Esophagus muscularis mucosa (tissue), 4 donors: ENCODE measurements around the gene SMS. TPM values are rescaled to one million over a fixed set of nuclear protein-coding genes. Genes with fewer than 3 reads are reported as not detected.

Source experiments
- DNase-seq: peaks from one replicate; pipeline ENCODE4 v3.0.0-alpha.2; 2017; ENCODE audit errors: extremely low spot score
- H3K27ac ChIP-seq, 4 donors: fragments of 200-600 bp; sonication (generic); replicated peaks in 1 of 4; 1 replicate in 3 of 4; 2 replicates in 1 of 4; pipeline ENCODE4 v1.5.1; 2016 to 2019; ENCODE audit warnings: mild to moderate bottlenecking in 1 of 4
- H3K27me3 ChIP-seq, 4 donors: fragments of 200-600 bp; sonication (generic); one replicate each; pipeline versions ENCODE4 v1.5.1 to v1.6.0; 2016 to 2019
- H3K36me3 ChIP-seq, 4 donors: fragments of 200-600 bp; sonication (generic); one replicate each; pipeline ENCODE4 v1.5.1; 2016 to 2019
- H3K4me1 ChIP-seq, 4 donors: fragments of 200-600 bp; sonication (generic); one replicate each; pipeline ENCODE4 v1.5.1; 2016 to 2019
- H3K4me3 ChIP-seq, 4 donors: fragments of 200-600 bp; sonication (generic); 1 replicate in 2 of 4; 2 replicates in 2 of 4; pipeline ENCODE4 v1.5.1; 2016 to 2019; ENCODE audit warnings: mild to moderate bottlenecking in 4 of 4, moderate library complexity in 1 of 4
- H3K9me3 ChIP-seq, 4 donors: fragments of 200-600 bp; sonication (generic); 1 replicate in 3 of 4; 2 replicates in 1 of 4; pipeline ENCODE4 v1.5.1; 2016 to 2019
- CTCF ChIP-seq, 3 experiments: fragments of 200-600 bp in 2 of 3; fragments of 450-650 bp in 1 of 3; sonication (generic) in 2 of 3; IDR thresholded peaks; one replicate each; pipeline ENCODE4 v1.5.1; 2017 to 2019; ENCODE audit warnings: antibody characterized with exemption in 3 of 3, mild to moderate bottlenecking in 2 of 3, moderate library complexity in 1 of 3
- EP300 ChIP-seq: sonication (generic); formaldehyde crosslinking; IDR thresholded peaks from one replicate; pipeline ENCODE4 v1.6.1; 2017; ENCODE audit warnings: antibody characterized with exemption
- POLR2A ChIP-seq: fragments of 450-650 bp; IDR thresholded peaks from one replicate; pipeline ENCODE4 v1.6.1; 2017; ENCODE audit warnings: antibody characterized with exemption, moderate library complexity, mild to moderate bottlenecking, low read depth
- POLR2AphosphoS5 ChIP-seq, 2 donors: sonication (generic); formaldehyde crosslinking; IDR thresholded peaks; one replicate each; pipeline ENCODE4 v1.6.1; 2017; ENCODE audit warnings: antibody characterized with exemption in 2 of 2
- WGBS: methylation state at CpG from one replicate; pipeline ENCODE4 v1.1.5; 2018; 5-methylcytosine and 5-hydroxymethylcytosine counted together
- intact Hi-C: fragments of 100-400 bp; cut with DNase I; formaldehyde crosslinking; loops from one replicate; pipeline ENCODE4 v1.15.1; 2023
- total RNA-seq, 4 donors: library from RNA; depleted of rRNA; stranded (reverse); fragments of >200 nt; gene quantifications; one replicate each; pipeline versions ENCODE4 v1.1.0 to v1.2.1, GENCODE V29; 2016

The SMS gene
- total RNA-seq, 4 donors from 2014 or later = 56.3 to 79.7 (median 65.6) TPM

DNA sequence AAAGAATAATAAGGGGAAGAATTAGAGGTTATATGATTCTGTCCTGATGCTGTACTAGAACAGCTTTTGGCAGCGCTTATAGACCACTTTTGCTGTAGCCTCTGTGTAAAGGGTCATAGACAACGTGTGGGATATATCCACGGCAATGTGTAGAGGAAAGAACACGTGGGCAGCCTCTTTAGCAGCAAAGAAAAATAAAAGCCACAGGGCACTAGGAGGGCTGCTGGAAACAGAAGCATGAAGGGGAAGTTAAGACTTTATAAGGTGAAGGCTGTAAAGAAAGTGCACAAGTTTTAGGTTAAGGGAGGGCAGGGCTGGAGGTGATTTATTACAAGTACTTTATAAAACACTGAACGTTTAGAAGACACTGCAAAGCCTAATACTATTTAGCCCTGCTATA lies 71.5 kb downstream of the SMS start:
- Histone ChIP-seq H3K4me3 (no peak overlapping the region), H3K27me3 (no peaks in the 10 kb centered on the region), H3K36me3 (no peaks in the 10 kb centered on the region), H3K9me3 (peaks cover 0 to 9% (median 0%) of the 10 kb centered on the region in 4 donors), H3K27ac (no peak overlapping the region), H3K4me1 (no peaks in the 10 kb centered on the region)
- intact Hi-C loops = no loop called here
- TF ChIP-seq POLR2AphosphoS5 (IDR thresholded peaks at IDR 0.05) (no peak), EP300 (no peak), POLR2A (no peak), CTCF (IDR thresholded peaks at IDR 0.05) (no peak)
- WGBS = 31% methylated on average over 5 of the region's 5 CpGs
- DNase-seq = no peak

DNA sequence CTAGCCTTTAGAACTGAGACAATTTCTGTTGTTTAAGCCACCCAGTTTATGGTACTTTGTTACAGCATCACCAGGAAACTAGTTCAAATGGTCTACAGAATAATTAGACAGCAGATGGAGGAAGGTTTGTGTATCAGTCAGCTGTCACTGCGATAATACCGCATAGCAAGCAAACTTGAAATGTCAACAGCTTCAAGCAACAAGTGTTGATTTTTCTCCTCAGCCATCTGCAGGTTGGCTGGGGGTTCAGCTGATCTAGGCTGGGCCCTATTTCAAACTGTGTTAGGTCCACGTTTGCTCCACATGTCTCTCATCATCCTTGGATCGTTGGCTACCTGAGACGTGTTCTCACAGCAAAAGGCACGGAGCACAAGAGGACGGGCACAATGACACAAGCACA lies 72.4 kb downstream of the SMS start:
- Histone ChIP-seq H3K27me3 (no peaks in the 10 kb centered on the region), H3K4me3 (no peak overlapping the region), H3K4me1 (no peaks in the 10 kb centered on the region), H3K27ac (no peak overlapping the region), H3K36me3 (no peaks in the 10 kb centered on the region), H3K9me3 (peaks cover 0 to 9% (median 0%) of the 10 kb centered on the region in 4 donors)
- 81% methylated on average over 7 of the region's 7 CpGs for WGBS
- intact Hi-C loops = no loop called here
- no peak for DNase-seq
- TF ChIP-seq EP300 = no peak
- TF ChIP-seq POLR2A = no peak

- TF ChIP-seq EP300 = no peak
- TF ChIP-seq POLR2AphosphoS5 (IDR thresholded peaks at IDR 0.05) = no peak
- no peak for TF ChIP-seq CTCF (IDR thresholded peaks at IDR 0.05)
- TF ChIP-seq POLR2A = no peak
- no peak overlapping the region for H3K27ac ChIP-seq
- H3K36me3 ChIP-seq = no peaks in the 10 kb centered on the region
- H3K27me3 ChIP-seq = no peaks in the 10 kb centered on the region
- H3K4me3 ChIP-seq = no peak overlapping the region
- intact Hi-C loops = no loop called here
- H3K9me3 ChIP-seq = no peaks in the 10 kb centered on the region
- H3K4me1 ChIP-seq = no peaks in the 10 kb centered on the region
- DNase-seq = no peak
- WGBS = 76% methylated on average over 9 of the region's 9 CpGs
Measured at GRCh38 chrX:22015139-22015750, 74.7 kb downstream of the SMS start.

DNA sequence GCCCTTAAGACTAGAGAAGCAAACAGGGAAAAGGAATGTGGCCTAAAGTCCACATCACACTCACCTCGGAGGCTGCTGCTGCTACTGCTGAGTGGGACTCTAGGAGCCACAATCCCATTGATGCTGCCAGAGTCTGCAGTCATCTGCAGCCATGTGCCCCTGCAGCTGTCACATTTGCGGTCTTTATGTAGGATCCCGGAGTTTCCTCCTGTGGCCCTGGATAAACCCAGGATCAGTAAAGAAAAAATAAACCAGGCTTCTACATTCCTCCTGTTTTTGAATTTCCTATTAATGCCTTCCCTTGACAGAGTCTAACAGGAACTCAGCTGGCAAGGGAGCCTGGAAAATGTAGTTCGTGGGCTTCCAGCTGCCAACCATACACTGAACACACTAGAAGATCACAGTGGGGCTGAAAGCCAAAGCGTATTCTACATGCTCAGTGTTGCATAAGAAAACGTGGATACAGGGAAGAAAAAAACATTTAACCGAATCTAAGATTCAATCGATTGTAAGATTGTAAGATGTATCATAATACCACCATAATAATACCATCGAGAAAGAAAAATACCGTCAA lies 81.3 kb downstream of the SMS start:
- intact Hi-C loops = no loop called here
- WGBS = 80% methylated on average over 10 of the region's 10 CpGs

GRCh38 chrX:22024577-22024976 lies 84.1 kb downstream of the SMS start:
- H3K4me3 ChIP-seq = no peak overlapping the region
- intact Hi-C loops = no loop called here
- no peaks in the 10 kb centered on the region for H3K4me1 ChIP-seq
- H3K36me3 ChIP-seq = no peaks in the 10 kb centered on the region
- no peak for TF ChIP-seq POLR2AphosphoS5 (IDR thresholded peaks at IDR 0.05)
- no peak for TF ChIP-seq POLR2A
- TF ChIP-seq CTCF (IDR thresholded peaks at IDR 0.05) = no peak
- no peak for TF ChIP-seq EP300
- no peak for DNase-seq
- H3K27ac ChIP-seq = no peak overlapping the region
- H3K27me3 ChIP-seq = no peaks in the 10 kb centered on the region
- WGBS = 61% methylated on average over 2 of the region's 2 CpGs
- H3K9me3 ChIP-seq = no peaks in the 10 kb centered on the region

More for the DNA sequence above, 81.3 kb downstream of the SMS start:
- Histone ChIP-seq H3K9me3 (no peaks in the 10 kb centered on the region), H3K4me3 (no peak overlapping the region), H3K27ac (no peak overlapping the region), H3K27me3 (no peaks in the 10 kb centered on the region), H3K36me3 (no peaks in the 10 kb centered on the region), H3K4me1 (no peaks in the 10 kb centered on the region)
- TF ChIP-seq POLR2AphosphoS5 (IDR thresholded peaks at IDR 0.05) (no peak), EP300 (no peak), POLR2A (no peak), CTCF (IDR thresholded peaks at IDR 0.05) (no peak)
- no peak for DNase-seq
